ENCODE measurements around the gene CAMK4. TPM values are rescaled to one million over a fixed set of nuclear protein-coding genes. Genes with fewer than 3 reads are reported as not detected.

The CAMK4 gene
- total RNA-seq, 1 donor from 2014 or later: 5.0 TPM

GRCh38 chr5:111228520-111229220 lies 4.5 kb downstream of the CAMK4 start:
- H4K20me1 ChIP-seq (ENCODE audit: low read depth): no peaks in the 10 kb centered on the region
- no peak overlapping the region for H3K4me3 ChIP-seq
- H2AFZ ChIP-seq (replicated peaks): no peak overlapping the region
- Mint-ChIP-seq H3K4me1 (peaks cover 8% of the 10 kb centered on the region), H3K36me3 (no peaks in the 10 kb centered on the region), H3K4me3 (no peak overlapping the region), H3K9me3 (no peaks in the 10 kb centered on the region), H3K27me3 (ENCODE audit: insufficient read depth, low read depth) (peaks cover 3% of the 10 kb centered on the region), H3K27ac (peak overlapping the region; percentile 48)
- H3K27me3 ChIP-seq: peaks cover 30% of the 10 kb centered on the region
- H3K36me3 ChIP-seq: no peaks in the 10 kb centered on the region
- no peaks in the 10 kb centered on the region for H3K9me3 ChIP-seq (ENCODE audit: low read depth)
- no peaks in the 10 kb centered on the region for H3K4me1 ChIP-seq
- TF ChIP-seq CTCF (IDR thresholded peaks at IDR 0.05): no peak
- no peak for TF ChIP-seq EZH2phosphoT487 (IDR thresholded peaks at IDR 0.05)
- TF ChIP-seq EZH2 (IDR thresholded peaks at IDR 0.05): no peak
- H3K4me2 ChIP-seq: no peak overlapping the region
- peaks cover 10% of the 10 kb centered on the region for H3F3A ChIP-seq (ENCODE audit: low read depth)
- H3K79me2 ChIP-seq (ENCODE audit: low read depth): no peaks in the 10 kb centered on the region
- H3K27ac ChIP-seq: no peak overlapping the region
- no peak overlapping the region for H3K9ac ChIP-seq
- no peak for DNase-seq (ENCODE audit: low spot score)

GRCh38 chr5:111229221-111229835 lies 5.1 kb downstream of the CAMK4 start:
- peaks cover 26% of the 10 kb centered on the region for H3K27me3 ChIP-seq
- DNase-seq (ENCODE audit: low spot score): no peak
- no peaks in the 10 kb centered on the region for H3K4me1 ChIP-seq
- peaks cover 9% of the 10 kb centered on the region for H3F3A ChIP-seq (ENCODE audit: low read depth)
- Mint-ChIP-seq H3K27ac (peak overlapping the region; percentile 48), H3K27me3 (ENCODE audit: insufficient read depth, low read depth) (peaks cover 3% of the 10 kb centered on the region), H3K4me3 (no peak overlapping the region), H3K4me1 (peaks cover 8% of the 10 kb centered on the region), H3K36me3 (no peaks in the 10 kb centered on the region), H3K9me3 (no peaks in the 10 kb centered on the region)
- no peaks in the 10 kb centered on the region for H3K36me3 ChIP-seq
- no peak overlapping the region for H3K4me2 ChIP-seq
- H3K27ac ChIP-seq: no peak overlapping the region
- no peak overlapping the region for H3K9ac ChIP-seq
- H4K20me1 ChIP-seq (ENCODE audit: low read depth): no peaks in the 10 kb centered on the region
- no peak for TF ChIP-seq EZH2phosphoT487 (IDR thresholded peaks at IDR 0.05)
- no peak for TF ChIP-seq EZH2 (IDR thresholded peaks at IDR 0.05)
- no peak for TF ChIP-seq CTCF (IDR thresholded peaks at IDR 0.05)
- no peaks in the 10 kb centered on the region for H3K79me2 ChIP-seq (ENCODE audit: low read depth)
- H3K4me3 ChIP-seq: no peak overlapping the region
- no peaks in the 10 kb centered on the region for H3K9me3 ChIP-seq (ENCODE audit: low read depth)
- no peak overlapping the region for H2AFZ ChIP-seq (replicated peaks)

GRCh38 chr5:111229871-111230810 lies 6.0 kb downstream of the CAMK4 start:
- Histone ChIP-seq H3K36me3 (no peaks in the 10 kb centered on the region), H2AFZ (replicated peaks) (no peak overlapping the region), H3K4me3 (no peak overlapping the region), H3K79me2 (ENCODE audit: low read depth) (no peaks in the 10 kb centered on the region), H3K9me3 (ENCODE audit: low read depth) (no peaks in the 10 kb centered on the region), H3K9ac (no peak overlapping the region), H4K20me1 (ENCODE audit: low read depth) (no peaks in the 10 kb centered on the region), H3K27ac (no peak overlapping the region), H3K27me3 (peaks cover 17% of the 10 kb centered on the region), H3K4me2 (no peak overlapping the region), H3F3A (ENCODE audit: low read depth) (peaks cover 2% of the 10 kb centered on the region), H3K4me1 (no peaks in the 10 kb centered on the region)
- Mint-ChIP-seq H3K27me3 (ENCODE audit: insufficient read depth, low read depth) (no peaks in the 10 kb centered on the region), H3K4me3 (no peak overlapping the region), H3K9me3 (no peaks in the 10 kb centered on the region), H3K36me3 (no peaks in the 10 kb centered on the region), H3K4me1 (peaks cover 3% of the 10 kb centered on the region), H3K27ac (no peak overlapping the region)
- no peak for DNase-seq (ENCODE audit: low spot score)
- TF ChIP-seq CTCF (IDR thresholded peaks at IDR 0.05) (no peak), EZH2phosphoT487 (IDR thresholded peaks at IDR 0.05) (no peak), EZH2 (IDR thresholded peaks at IDR 0.05) (no peak)
